Transverse colon (tissue), 4 donors: ENCODE data around the gene ENDOG. TPM values are rescaled to one million over a fixed set of nuclear protein-coding genes. Genes with fewer than 3 reads are reported as not detected.

Experiments used
- DNase-seq: peaks from one replicate; pipeline ENCODE4 v3.0.0-alpha.2; 2019
- H3K27ac ChIP-seq, 4 donors: fragments of 200-600 bp; sonication (generic); 2 replicates each; pipeline ENCODE4 v1.5.1; 2016 to 2018; ENCODE audit warnings: inconsistent platforms in 4 of 4
- H3K27me3 ChIP-seq: fragments of 200-600 bp; sonication (generic); 2 replicates; pipeline ENCODE4 v1.5.1; 2017; ENCODE audit warnings: inconsistent platforms
- H3K36me3 ChIP-seq, 4 donors: fragments of 200-600 bp; sonication (generic); 2 replicates each; pipeline ENCODE4 v1.5.1; 2017 to 2019; ENCODE audit warnings: inconsistent platforms in 4 of 4
- H3K4me1 ChIP-seq, 4 donors: fragments of 200-600 bp; sonication (generic); 2 replicates each; pipeline ENCODE4 v1.5.1; 2017 to 2020; ENCODE audit warnings: inconsistent platforms in 4 of 4
- H3K4me3 ChIP-seq, 4 donors: fragments of 200-600 bp; sonication (generic); 1 replicate in 1 of 4; 2 replicates in 3 of 4; pipeline versions ENCODE4 v1.5.1 to v1.6.1; 2017 to 2019; ENCODE audit warnings: inconsistent platforms in 4 of 4
- H3K9me3 ChIP-seq, 2 donors: fragments of 200-600 bp; sonication (generic); 2 replicates each; pipeline ENCODE4 v1.5.1; 2017 to 2019; ENCODE audit warnings: inconsistent platforms in 2 of 2
- EP300 ChIP-seq: sonication (generic); formaldehyde crosslinking; IDR thresholded peaks from one replicate; pipeline ENCODE4 v1.6.1; 2017; ENCODE audit warnings: antibody characterized with exemption, low read depth
- POLR2A ChIP-seq: fragments of 450-650 bp; IDR thresholded peaks from one replicate; pipeline ENCODE4 v1.6.1; 2016; ENCODE audit warnings: antibody characterized with exemption, mild to moderate bottlenecking, moderate library complexity
- POLR2AphosphoS5 ChIP-seq, 3 donors: sonication (generic); formaldehyde crosslinking; IDR thresholded peaks; one replicate each; pipeline ENCODE4 v1.6.1; 2016; ENCODE audit warnings: antibody characterized with exemption in 3 of 3
- WGBS, 2 donors: methylation state at CpG; one replicate each; pipeline ENCODE4 v1.1.5; 2018; ENCODE audit warnings: low coverage in 1 of 2; 5-methylcytosine and 5-hydroxymethylcytosine counted together
- in situ Hi-C, 4 donors: fragments of 200-750 bp; cut with MboI; loops; one replicate each; pipeline versions ENCODE4 v1.15.0 to v1.15.1; 2017; ENCODE audit warnings: low sequenced_read_pairs in 3 of 4, low pct_ligation_motif_present in 1 of 4, low pct_unique_long_range_greater_than_20kb in 1 of 4
- intact Hi-C: fragments of 100-400 bp; cut with DNase I; formaldehyde crosslinking; loops from one replicate; pipeline ENCODE4 v1.15.1; 2023; ENCODE audit warnings: low total_unique reads
- total RNA-seq, 4 donors: library from RNA; depleted of rRNA; stranded (reverse); fragments of >200 nt; gene quantifications; one replicate each; pipeline ENCODE4 v1.1.0, GENCODE V29; 2016
- TF ChIP-seq, protein P1 (sequence below), 5 experiments: fragments of 200-600 bp in 3 of 5; fragments of 450-650 bp in 2 of 5; sonication (generic) in 3 of 5; IDR thresholded peaks; 1 replicate in 2 of 5; 2 replicates in 3 of 5; pipeline ENCODE4 v1.5.1; 2016 to 2017; ENCODE audit warnings: antibody characterized with exemption in 5 of 5, inconsistent platforms in 3 of 5, mild to moderate bottlenecking in 2 of 5, moderate library complexity in 1 of 5

ENDOG gene
- total RNA-seq, 4 donors from 2014 or later: 29.7 to 83.0 (median 52.8) TPM

DNA sequence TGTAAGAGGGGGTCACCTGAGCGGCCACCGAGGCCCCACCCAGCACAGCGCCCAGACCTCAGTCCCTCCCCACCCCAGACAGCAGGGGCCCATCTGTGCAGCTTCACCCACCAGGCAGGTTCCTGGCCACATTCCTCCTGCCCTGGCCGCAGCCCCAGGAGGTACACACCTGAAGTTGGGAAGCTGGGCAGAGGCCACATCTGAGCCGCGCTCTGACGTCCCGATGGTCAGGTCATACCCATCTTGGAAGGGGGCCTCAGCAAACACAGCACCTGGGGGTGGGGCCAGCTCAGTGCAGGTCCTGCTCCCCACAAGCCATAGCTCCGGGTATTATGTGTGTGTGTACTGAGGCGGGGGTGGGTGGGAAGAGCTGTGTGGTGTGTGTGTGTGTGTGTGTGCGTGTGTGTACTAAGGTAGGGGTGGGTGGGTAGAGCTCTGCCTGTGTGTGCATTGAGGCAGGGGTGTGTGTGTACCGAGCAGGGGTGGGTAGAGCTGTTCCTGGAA, 5.7 kb downstream of the ENDOG start:
- in situ Hi-C loops (no loop called here), intact Hi-C loops (no loop called here)
- H3K4me1 ChIP-seq: peaks cover 14 to 24% (median 21%) of the 10 kb centered on the region in 4 donors
- H3K9me3 ChIP-seq: no peaks in the 10 kb centered on the region
- H3K36me3 ChIP-seq: no peaks in the 10 kb centered on the region
- H3K27ac ChIP-seq: no peak overlapping the region
- no peak for TF ChIP-seq POLR2A
- TF ChIP-seq, protein P1, sequence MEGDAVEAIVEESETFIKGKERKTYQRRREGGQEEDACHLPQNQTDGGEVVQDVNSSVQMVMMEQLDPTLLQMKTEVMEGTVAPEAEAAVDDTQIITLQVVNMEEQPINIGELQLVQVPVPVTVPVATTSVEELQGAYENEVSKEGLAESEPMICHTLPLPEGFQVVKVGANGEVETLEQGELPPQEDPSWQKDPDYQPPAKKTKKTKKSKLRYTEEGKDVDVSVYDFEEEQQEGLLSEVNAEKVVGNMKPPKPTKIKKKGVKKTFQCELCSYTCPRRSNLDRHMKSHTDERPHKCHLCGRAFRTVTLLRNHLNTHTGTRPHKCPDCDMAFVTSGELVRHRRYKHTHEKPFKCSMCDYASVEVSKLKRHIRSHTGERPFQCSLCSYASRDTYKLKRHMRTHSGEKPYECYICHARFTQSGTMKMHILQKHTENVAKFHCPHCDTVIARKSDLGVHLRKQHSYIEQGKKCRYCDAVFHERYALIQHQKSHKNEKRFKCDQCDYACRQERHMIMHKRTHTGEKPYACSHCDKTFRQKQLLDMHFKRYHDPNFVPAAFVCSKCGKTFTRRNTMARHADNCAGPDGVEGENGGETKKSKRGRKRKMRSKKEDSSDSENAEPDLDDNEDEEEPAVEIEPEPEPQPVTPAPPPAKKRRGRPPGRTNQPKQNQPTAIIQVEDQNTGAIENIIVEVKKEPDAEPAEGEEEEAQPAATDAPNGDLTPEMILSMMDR (IDR thresholded peaks at IDR 0.05): no peak
- TF ChIP-seq EP300: no peak
- no peak for TF ChIP-seq POLR2AphosphoS5 (IDR thresholded peaks at IDR 0.05)
- no peaks in the 10 kb centered on the region for H3K27me3 ChIP-seq
- no peak overlapping the region for H3K4me3 ChIP-seq
- no peak for DNase-seq
- 91% methylated on average over 4 of the region's 12 CpGs; no CpG with 5 or more reads in 1 of the 2 donors for WGBS, 2 donors

DNA sequence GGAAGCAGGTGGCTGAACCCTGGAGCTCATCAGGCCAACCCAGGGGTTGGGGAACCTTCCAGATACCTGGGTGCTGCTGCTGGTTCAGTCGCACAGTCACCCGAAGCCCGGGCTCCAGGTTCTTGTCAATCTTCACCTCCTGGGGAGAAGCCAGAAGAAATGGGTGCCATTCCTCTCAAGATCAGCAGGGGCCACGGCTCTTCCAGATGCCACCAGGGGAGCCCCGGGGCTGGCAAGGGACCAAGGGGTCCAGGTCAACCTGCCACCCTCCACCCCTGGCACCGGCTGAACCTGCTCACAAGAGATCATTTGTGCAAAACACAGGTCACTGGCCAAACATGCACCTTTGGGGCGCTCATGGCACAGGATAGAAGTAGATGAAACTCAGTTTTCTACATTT, 6.6 kb downstream of the ENDOG start:
- Histone ChIP-seq H3K36me3 (no peaks in the 10 kb centered on the region), H3K4me3 (no peak overlapping the region)
- no peak for TF ChIP-seq POLR2A
- no peak for TF ChIP-seq POLR2AphosphoS5 (IDR thresholded peaks at IDR 0.05)
- no peak for TF ChIP-seq EP300
- TF ChIP-seq, protein P1 (IDR thresholded peaks at IDR 0.05): no peak

GRCh38 chr9:128825923-128826700, 7.8 kb downstream of the ENDOG start:
- intact Hi-C loops: no loop called here
- 95 to 100% methylated on average over 7 to 22 of the region's 22 CpGs for WGBS, 2 donors
- H3K36me3 ChIP-seq: no peaks in the 10 kb centered on the region

More for the DNA sequence above, 6.6 kb downstream of the ENDOG start:
- intact Hi-C loops (no loop called here), in situ Hi-C loops (no loop called here)
- no peaks in the 10 kb centered on the region for H3K27me3 ChIP-seq
- DNase-seq: no peak
- H3K4me1 ChIP-seq: peaks cover 10 to 18% (median 15%) of the 10 kb centered on the region in 4 donors
- no peaks in the 10 kb centered on the region for H3K9me3 ChIP-seq
- WGBS, 2 donors: 93% methylated on average over 4 of the region's 7 CpGs; no CpG with 5 or more reads in 1 of the 2 donors
- no peak overlapping the region for H3K27ac ChIP-seq

DNA sequence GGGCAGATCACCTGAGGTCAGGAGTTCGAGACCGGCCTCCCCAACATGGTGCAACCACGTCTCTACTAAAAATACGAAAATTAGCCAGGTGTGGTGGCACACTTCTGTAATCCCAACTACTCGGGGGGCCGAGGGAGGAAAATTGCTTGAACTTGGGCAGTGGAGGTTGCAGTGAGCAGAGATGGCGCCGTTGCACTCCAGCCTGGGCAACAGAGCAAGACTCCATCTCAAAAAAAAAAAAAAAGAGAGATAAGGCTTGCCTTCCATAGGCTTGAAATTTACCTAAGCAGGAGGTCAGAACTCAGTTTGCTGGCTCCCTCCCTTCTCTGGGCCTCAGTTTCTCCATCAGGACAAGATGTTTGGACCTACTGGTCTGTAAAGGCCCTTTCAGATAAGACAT, 10.0 kb downstream of the ENDOG start:
- DNase-seq: no peak

More at GRCh38 chr9:128825923-128826700, 7.8 kb downstream of the ENDOG start:
- no peak overlapping the region for H3K4me3 ChIP-seq
- no peaks in the 10 kb centered on the region for H3K27me3 ChIP-seq
- no peak overlapping the region for H3K27ac ChIP-seq
- in situ Hi-C loops: no loop called here
- TF ChIP-seq POLR2A: no peak
- TF ChIP-seq, protein P1 (IDR thresholded peaks at IDR 0.05): no peak
- no peak for TF ChIP-seq EP300
- TF ChIP-seq POLR2AphosphoS5 (IDR thresholded peaks at IDR 0.05): no peak
- peaks cover 6 to 18% (median 14%) of the 10 kb centered on the region in 4 donors for H3K4me1 ChIP-seq
- H3K9me3 ChIP-seq: no peaks in the 10 kb centered on the region
- DNase-seq: no peak

More for the DNA sequence above, 10.0 kb downstream of the ENDOG start:
- Histone ChIP-seq H3K36me3 (no peaks in the 10 kb centered on the region), H3K27me3 (no peaks in the 10 kb centered on the region), H3K9me3 (no peaks in the 10 kb centered on the region), H3K4me1 (peaks cover 6 to 18% (median 14%) of the 10 kb centered on the region in 4 donors), H3K4me3 (no peak overlapping the region), H3K27ac (peak overlapping the region in 1 of 4 donors; percentile 82)
- TF ChIP-seq EP300 (no peak), POLR2AphosphoS5 (IDR thresholded peaks at IDR 0.05) (no peak), POLR2A (no peak)
- TF ChIP-seq, protein P1 (IDR thresholded peaks at IDR 0.05): no peak
- in situ Hi-C loops (no loop called here), intact Hi-C loops (no loop called here)
- WGBS, 2 donors: 80 to 87% methylated on average over 6 to 8 of the region's 8 CpGs
